HG03354 (cell line): ENCODE data around the gene IRF5.

ENCODE experiments used
- ATAC-seq: cut with Tn5 transposase; IDR thresholded peaks from one replicate; pipeline ENCODE4 v1.9.1; 2021; ENCODE audit warnings: mild to moderate bottlenecking; ENCODE audit not compliant: unreplicated experiment, poor library complexity, severe bottlenecking

IRF5 gene

GRCh38 chr7:128918016-128918665, 19.6 kb upstream of the IRF5 start:
- ATAC-seq = no peak

GRCh38 chr7:128919241-128919640, 18.5 kb upstream of the IRF5 start:
- no peak for ATAC-seq

DNA sequence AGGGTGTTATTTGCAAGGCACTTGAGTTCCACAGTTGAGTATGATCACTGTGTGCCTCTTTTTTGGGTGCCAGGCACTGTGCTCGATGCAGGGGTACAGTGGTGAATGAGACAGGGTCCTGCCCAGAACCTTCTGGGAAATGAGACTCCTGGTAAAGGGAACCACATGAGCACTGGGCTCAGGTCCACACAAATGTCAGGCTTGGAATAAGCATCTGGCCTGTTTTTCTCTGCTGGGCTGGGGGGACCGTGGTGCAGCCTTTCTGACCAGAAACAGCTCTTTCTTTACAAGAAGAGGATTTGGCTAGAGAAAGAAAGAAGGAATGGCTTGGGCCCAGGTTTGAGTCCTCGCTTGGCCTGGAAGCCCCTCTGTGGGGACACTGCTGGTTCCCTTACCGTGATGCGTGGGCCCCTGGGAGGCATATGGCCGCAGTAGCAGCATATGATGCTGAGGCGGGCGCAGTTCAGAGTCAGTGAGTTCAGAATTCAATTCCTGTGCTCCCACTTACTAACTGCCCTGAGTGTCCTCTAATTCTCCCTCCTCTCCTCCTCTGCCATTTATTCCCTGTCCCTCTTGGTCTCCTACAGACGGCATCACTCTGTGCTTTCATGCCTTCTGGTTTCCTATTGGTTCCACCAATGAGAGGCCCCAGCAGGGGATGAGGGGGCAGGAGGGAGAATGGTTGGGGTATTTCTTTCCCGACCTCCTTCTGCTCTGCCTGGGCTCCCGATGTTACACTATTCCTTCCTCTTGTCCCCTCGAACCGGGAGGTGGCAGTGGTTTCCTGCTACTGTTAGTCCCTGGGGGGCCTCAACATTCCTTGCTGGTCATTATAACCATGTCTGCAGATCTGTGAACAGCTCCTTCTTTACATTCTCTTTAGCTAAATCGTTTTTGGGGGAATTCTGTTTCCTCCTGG, 17.6 kb upstream of the IRF5 start:
- no peak for ATAC-seq

DNA sequence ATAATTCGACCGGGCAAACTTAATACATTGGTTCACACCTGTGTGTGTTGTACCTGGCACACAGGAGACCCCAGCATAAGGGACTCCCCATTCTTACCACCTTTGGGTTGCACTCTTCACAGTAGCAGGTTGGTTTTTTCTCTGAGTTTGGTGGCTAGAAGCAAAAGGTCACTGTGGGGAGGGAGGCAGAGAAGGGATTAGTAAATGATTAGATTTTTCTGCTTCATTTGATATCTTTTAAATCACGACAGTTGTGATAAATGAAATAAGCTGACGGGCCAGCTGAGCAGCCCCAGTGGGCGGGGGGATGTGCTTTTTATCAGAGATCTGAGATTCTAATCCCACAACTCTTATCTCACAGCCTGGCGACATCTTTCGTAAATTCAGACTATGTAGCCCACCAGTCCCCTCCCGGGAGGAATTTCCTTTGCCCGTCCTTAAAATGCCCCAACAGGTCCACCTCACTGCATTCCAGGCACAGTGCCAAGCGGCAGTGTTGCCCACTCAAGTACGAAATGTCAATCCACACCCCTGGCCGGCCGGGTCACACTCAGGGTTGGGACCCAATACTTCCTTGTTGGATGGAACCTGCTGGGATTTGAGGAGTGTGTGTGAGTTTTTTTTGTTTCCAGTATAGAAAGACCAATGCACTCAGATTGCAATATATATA, 16.7 kb upstream of the IRF5 start:
- ATAC-seq = no peak

DNA sequence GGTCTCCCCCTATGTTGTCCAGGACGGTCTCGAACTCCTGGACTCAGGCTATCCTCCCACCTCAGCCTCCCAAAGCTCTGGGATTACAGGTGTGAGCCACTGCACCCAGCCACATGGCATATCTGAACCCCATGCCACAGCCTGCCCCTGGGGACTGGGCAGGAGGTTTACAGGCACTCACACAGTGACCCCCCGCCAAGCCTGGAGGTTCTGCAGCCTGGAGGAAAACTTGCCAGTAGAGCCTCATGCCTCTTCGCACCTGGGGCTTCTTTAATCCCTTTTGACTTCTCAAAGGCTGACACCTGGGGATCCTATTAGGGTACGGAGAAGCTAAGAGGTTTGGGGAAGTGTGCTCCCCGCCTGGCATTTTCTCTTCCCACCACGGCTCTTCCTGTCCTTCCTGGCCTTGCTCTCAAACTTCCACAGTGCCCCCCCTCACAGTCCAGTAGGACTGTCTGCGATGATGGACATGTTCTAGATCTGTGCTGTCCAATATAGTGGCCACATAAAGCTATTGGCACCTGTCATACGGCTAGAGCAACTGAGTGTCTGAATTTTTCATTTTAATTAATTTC, 15.8 kb upstream of the IRF5 start:
- ATAC-seq = no peak

DNA sequence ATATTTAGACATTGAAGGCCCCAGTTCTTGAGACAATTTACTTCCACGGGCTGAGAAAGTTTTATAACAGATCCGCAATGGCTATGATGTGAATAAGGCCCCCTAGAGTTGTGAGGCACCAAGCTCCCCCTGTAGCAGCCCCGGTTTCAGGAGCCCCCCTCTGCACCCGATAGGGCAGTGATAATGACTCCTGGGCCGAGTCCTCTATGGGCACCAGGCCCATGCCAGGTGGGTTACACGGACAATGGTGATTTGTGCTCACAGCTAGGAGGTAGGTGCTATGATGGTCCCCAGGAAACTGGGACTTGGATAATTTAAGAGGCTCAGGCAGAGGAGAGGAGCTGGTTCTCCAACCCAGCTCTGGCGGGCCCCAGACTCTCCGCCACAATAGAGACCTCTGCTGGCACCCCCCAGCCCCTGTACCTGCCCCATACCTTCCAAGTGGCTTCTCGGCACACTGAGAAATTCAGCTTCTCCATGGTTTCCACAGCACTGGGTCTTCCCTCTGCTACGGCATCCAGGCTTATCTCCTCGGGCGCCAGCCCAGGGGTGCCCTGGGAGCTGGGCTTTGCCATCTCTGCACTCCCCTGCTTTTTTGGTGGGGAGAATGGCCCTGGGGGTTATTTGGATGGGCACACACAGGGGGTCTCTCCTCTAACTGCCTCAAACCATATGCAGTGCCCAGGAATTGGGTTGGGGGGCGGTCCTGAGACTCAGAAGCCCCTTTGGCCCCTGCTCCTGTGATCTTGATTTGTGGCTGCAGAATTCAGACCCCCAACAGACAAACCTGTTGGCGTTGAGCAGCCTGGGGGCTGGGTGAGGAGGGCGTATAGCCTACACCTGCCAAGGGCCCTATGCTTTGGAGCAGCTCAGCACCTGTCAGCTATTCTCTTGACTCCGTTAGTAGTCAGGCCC, 15.0 kb upstream of the IRF5 start:
- ATAC-seq = no peak

DNA sequence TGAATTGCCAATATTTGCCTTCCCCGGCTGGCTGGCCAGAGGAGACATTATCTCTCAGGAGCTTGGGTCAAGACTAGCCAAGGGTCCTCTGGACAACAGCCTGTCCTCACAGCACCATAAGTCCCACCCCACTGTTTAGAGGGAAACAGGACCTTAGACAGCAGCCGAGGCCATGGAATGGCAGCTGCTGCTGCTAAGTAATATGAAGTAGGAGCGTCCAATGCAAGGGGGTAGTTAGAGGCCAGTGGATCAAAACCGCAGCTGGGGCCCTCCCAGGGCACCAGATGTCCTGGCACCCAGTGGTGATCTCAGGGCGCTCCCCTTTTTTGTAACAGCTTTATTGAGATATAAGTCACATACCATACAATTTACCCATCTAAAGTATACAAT, 14.3 kb upstream of the IRF5 start:
- no peak for ATAC-seq

- ATAC-seq = no peak
These were observed 12.8 kb upstream of the IRF5 start for GRCh38 chr7:128924707-128925588.

DNA sequence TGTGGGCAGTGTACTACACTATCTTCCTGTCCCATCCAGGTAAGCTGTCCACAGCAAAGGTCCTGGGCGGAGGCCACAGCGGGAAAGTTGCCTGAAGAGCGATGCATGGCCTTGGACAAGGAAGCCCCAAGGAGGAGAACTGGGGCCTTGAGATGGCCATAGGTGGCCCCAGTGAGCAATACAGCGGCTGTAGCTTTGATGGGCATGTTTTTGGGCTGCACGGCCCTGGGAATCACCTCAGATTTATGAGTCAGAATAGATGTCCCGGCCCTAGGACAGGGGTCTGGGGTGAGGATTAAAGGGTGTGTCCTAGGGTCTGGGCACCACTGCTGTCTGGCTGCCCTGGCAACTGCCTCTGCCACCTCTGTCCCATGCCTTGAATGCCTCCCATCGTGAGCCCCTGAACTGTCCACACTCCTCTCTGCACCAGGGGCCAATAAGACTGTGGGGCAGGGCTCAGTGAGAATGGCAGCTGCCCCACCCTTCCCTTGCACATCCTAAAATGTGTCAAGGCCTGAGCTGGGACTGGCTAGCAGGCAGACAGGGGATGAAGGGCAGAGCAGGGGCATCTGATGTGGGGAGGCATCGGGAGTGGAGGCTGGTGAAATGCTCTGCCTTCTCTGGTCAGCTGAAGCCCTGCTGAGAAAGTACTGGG, 9.4 kb upstream of the IRF5 start:
- no peak for ATAC-seq

DNA sequence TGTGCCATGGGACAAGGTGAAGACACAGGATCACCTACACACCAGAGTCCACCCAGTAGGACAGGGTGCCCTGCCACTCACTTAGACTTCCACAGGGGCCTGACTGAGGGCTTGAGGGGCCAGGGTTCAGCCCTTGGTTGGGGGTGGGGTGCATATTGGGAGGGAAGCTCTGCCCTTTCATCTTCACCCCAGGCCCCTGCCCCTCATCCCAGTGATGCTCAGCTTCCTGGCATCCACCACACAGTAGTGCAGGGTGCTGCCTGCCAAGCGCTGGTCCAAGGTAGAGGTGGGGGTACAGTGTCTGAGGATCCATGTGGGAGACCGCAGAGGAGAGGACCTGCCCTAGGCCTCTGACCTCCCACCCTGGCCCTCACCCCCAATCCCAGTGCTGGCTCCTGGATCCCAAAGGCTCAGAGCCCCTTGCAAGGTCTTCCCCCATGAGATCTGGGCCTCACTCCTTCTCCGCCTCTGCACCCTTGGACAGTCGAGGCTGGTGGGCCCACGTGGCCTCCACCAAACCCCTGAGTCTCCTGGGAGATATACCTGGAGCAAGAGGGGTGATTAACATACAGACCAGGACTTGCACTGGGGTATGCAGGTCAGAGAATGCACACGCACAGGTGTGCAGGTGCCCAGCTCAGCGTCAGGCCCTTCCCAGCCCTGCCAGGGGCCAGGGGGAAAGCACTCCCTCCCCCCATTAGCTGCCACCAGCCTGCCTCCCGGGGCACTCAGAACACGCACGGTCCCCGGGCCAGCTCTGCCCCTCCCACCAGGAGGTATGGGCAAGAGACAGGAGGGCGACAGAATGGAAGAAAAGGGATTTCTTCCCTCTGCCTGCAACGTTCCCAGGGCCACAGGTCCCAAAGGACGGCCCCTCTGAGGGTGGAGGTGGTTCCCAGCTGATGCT, 8.6 kb upstream of the IRF5 start:
- no peak for ATAC-seq

DNA sequence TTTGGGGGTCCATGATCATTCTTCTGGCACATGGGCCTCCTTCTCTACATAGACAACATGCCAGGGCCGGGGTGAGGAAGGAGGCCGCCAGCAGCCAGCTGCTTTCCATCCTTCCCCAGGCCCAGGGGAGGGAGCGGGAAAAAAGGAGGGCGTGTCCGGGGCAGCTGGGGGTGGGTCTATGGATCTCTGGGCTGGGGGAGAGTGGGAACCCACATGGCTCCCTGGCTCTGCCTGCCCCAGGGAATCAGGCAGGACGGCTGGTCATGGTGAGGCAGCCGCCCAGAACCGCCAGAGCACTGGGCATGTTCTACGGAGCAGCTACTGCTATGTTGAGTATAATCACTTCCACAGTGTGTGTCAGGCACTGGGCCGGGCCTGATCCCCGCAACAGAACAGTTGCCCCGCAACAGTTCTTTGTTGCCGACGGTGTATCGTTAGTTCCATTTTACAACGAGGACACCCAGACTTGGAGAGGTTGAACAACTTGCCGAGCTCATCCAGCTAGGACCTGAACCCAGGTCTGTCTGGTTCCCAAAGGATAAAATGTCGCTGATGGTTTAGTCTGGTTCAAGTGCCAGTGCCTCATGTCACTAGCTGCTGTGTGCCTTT, 6.4 kb upstream of the IRF5 start:
- no peak for ATAC-seq

GRCh38 chr7:128931965-128932861, 5.5 kb upstream of the IRF5 start:
- ATAC-seq = no peak

DNA sequence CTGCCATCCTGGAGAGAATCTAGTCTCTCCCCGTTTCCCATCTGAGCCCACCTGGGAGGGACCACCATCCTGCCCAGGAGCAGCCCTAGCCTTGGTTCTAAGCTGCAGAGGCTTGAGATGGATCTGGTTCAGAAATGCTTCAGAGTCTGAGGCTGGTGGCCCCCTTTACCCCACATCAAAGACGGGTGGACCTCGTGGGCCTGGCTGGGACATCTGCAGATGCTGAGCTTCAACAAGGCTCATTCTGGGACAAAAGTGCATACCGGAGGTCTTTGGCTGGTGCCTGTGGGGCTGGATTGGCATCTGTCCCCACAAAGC, 4.9 kb upstream of the IRF5 start:
- no peak for ATAC-seq

DNA sequence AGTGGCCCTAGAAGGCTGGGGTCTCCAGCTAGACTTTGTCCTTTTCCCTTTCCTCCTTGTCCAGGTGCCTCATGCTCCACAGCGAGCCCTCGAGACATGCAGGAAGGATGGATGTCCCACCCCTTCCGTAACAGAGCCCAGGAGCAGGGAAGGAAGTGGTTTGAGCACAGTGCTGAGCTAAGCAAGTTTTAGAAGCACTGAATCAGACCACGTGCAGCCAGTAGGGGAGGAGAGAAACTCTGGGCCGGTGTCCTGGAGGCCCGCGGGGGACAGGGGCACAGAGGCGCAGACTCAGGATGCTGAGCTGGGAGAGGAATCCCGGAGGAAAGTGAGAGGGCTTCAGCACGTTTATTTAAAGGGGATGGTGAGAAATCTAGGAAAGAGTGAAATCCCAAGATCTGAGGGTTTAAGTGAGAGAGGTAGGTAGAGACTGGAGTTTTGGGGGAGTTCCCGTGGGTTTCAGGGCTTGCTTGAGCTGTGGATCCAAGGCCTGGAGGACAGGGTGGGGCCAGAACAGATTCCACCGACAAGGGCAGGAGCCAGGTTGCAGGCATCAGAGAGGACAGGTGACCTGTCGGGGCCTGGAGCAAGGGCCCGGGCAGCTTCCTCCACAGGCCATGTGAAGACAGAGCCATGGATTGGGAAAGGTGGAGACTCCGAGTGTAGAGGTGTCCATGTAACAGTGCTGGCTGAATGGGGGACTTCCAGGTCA, 4.4 kb upstream of the IRF5 start:
- ATAC-seq = peak; percentile 32
